Glutamatergic neuron (in vitro differentiated cells): Measurements from ENCODE around the gene NOBOX. TPM values are rescaled to one million over a fixed set of nuclear protein-coding genes. Genes with fewer than 3 reads are reported as not detected.
"Not testable (repeated sequence)": the region's sequence is repeated elsewhere in the genome, so short reads cannot be mapped to it uniquely, and the experiment has no call there.

ENCODE experiments used
- DNase-seq: peaks from one replicate; pipeline ENCODE4 v3.0.0; 2022
- H3K27ac Mint-ChIP-seq: one replicate; pipeline ENCODE4 v1.8.0; 2020; ENCODE audit warnings: mild to moderate bottlenecking, mixed read lengths, inconsistent platforms; ENCODE audit not compliant: unreplicated experiment
- H3K27me3 Mint-ChIP-seq: one replicate; pipeline ENCODE4 v1.8.0; 2020; ENCODE audit warnings: mild to moderate bottlenecking, moderate library complexity, mixed read lengths, inconsistent platforms; ENCODE audit not compliant: unreplicated experiment
- H3K36me3 Mint-ChIP-seq: one replicate; pipeline ENCODE4 v1.8.0; 2020; ENCODE audit warnings: mild to moderate bottlenecking, mixed read lengths, inconsistent platforms; ENCODE audit not compliant: unreplicated experiment
- H3K4me1 Mint-ChIP-seq: one replicate; pipeline ENCODE4 v1.8.0; 2020; ENCODE audit warnings: mild to moderate bottlenecking, low read depth, mixed read lengths, inconsistent platforms; ENCODE audit not compliant: unreplicated experiment
- H3K4me3 Mint-ChIP-seq: one replicate; pipeline ENCODE4 v1.8.0; 2020; ENCODE audit warnings: mild to moderate bottlenecking, mixed read lengths, inconsistent platforms; ENCODE audit not compliant: unreplicated experiment
- H3K9me3 Mint-ChIP-seq: one replicate; pipeline ENCODE4 v1.8.0; 2020; ENCODE audit warnings: mild to moderate bottlenecking, moderate library complexity, mixed read lengths, inconsistent platforms; ENCODE audit not compliant: unreplicated experiment
- total RNA-seq: library from RNA; stranded (reverse); fragmentation: NEBNext Ultra II Directional; extraction: Animal tissue kit (Norgen Biotek cat#: 25700); gene quantifications from one replicate; pipeline ENCODE4 v1.2.1, GENCODE V29; 2021; ENCODE audit not compliant: unreplicated experiment
- TF ChIP-seq, protein P1 (sequence below): fragments of 200-600 bp; sonication (generic); IDR thresholded peaks from one replicate; pipeline ENCODE4 v1.5.0; 2021; ENCODE audit not compliant: partially characterized antibody, unreplicated experiment

Gene NOBOX
- total RNA-seq, 1 donor from 2014 or later = not detected

DNA sequence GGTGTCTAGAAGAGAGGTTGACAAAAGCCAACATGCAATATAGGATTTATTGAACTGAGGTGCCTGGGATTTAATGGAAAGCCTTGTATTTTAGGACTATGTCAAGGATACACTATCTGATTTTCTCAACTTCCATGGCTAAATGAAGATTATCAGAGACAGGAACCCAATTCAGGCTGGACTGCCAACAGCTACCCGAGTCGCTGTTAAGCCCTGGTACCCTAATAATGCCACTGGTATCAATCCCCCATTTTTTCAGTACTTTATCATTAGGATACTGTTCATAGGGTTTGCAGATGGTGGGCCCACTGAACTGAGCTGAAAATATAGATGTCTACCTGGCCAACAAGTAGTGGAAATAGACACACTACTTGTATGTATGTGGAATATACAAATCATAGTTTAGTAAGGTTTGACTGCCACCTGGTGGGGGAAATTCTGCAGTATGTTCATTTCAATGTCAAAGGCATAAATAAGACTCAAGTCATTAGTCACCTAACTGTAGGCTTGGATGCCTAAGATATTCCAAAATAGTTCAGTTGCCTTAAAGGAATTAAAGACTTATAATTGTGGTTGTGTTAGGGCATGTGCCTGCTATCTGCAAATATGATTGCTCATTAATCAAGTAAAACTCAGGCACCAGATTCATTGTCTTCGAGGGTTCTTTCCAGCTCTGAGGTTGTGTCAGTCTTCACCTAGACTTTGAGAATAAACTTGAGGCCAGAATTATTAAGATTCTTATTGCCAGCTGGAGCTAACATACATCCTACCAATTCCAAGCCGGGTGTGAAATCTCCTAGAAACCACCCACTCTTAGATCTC, 34.1 kb upstream of the NOBOX start:
- H3K27ac Mint-ChIP-seq = no peak overlapping the region
- no peaks in the 10 kb centered on the region for H3K9me3 Mint-ChIP-seq
- TF ChIP-seq, protein P1, sequence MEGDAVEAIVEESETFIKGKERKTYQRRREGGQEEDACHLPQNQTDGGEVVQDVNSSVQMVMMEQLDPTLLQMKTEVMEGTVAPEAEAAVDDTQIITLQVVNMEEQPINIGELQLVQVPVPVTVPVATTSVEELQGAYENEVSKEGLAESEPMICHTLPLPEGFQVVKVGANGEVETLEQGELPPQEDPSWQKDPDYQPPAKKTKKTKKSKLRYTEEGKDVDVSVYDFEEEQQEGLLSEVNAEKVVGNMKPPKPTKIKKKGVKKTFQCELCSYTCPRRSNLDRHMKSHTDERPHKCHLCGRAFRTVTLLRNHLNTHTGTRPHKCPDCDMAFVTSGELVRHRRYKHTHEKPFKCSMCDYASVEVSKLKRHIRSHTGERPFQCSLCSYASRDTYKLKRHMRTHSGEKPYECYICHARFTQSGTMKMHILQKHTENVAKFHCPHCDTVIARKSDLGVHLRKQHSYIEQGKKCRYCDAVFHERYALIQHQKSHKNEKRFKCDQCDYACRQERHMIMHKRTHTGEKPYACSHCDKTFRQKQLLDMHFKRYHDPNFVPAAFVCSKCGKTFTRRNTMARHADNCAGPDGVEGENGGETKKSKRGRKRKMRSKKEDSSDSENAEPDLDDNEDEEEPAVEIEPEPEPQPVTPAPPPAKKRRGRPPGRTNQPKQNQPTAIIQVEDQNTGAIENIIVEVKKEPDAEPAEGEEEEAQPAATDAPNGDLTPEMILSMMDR = peak; percentile 75
- no peaks in the 10 kb centered on the region for H3K27me3 Mint-ChIP-seq
- H3K36me3 Mint-ChIP-seq = no peaks in the 10 kb centered on the region
- peaks cover 4% of the 10 kb centered on the region for H3K4me1 Mint-ChIP-seq
- peak; percentile 58 for DNase-seq
- no peak overlapping the region for H3K4me3 Mint-ChIP-seq

DNA sequence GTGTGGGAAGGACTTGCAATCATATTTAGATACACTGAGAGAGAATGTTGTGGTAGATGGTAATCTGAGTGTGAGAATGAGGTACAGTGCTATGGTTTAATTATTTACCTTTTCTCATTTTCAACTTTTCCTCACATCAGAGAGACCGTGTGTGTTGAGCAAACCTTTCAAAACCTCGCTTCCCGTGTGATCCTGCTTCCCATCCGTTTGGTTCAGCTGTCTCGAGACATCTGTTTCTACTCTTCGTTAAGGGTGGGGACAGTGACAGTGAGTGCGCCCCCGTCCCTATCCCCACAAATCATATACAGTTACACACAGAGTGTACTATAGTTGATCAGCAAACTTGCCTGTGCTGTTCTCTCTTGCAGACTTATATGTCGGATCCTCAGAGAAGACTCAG, 33.0 kb upstream of the NOBOX start:
- Mint-ChIP-seq H3K4me1 (peaks cover 4% of the 10 kb centered on the region), H3K36me3 (no peaks in the 10 kb centered on the region), H3K27me3 (no peaks in the 10 kb centered on the region), H3K9me3 (no peaks in the 10 kb centered on the region), H3K4me3 (no peak overlapping the region), H3K27ac (no peak overlapping the region)
- no peak for DNase-seq
- TF ChIP-seq, protein P1 = no peak

DNA sequence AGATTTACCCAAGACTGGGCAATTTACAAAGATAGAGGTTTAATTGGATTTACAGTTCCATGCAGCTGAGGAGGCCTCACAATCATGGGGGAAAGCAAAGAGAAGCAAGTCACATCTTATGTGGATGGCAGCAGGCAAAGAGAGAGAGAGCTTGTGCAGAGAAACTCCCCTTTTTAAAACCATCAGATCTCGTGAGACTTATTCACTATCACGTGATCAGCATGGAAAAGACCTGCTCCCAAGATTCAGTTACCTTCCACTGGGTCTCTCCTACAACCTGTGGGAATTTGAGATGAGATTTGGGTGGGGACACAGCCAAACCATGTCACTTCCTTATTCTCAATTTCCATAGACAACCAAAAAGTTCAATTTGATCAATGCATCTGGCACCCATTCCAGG, 24.9 kb upstream of the NOBOX start:
- no peak for DNase-seq

DNA sequence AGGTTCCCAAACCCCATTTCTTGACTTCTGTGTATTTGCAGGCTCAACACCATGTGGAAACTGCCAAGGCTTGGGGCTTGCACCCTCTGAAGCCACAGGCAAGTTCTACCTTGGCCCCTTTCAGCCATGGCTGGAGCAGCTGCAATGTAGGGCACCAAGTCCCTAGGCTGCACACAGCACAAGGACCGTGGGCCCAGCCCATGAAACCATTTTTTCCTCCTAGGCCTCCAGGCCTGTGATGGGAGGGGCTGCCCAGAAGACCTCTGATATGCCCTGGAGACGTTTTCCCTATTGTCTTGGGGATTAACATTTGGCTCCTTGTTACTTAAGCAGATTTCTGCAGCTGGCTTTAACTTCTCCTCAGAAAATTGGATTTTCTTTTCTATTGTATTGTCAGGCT, 24.0 kb upstream of the NOBOX start:
- H3K4me1 Mint-ChIP-seq, DNase-seq, H3K27ac Mint-ChIP-seq, H3K9me3 Mint-ChIP-seq, H3K4me3 Mint-ChIP-seq, H3K27me3 Mint-ChIP-seq: not testable (repeated sequence)
- peaks cover 21% of the 10 kb centered on the region for H3K36me3 Mint-ChIP-seq

More for the DNA sequence above, 24.9 kb upstream of the NOBOX start:
- Mint-ChIP-seq H3K4me1 (no peaks in the 10 kb centered on the region), H3K4me3 (no peak overlapping the region), H3K27ac (no peak overlapping the region), H3K36me3 (peaks cover 21% of the 10 kb centered on the region), H3K27me3 (peaks cover 7% of the 10 kb centered on the region), H3K9me3 (peaks cover 9% of the 10 kb centered on the region)
- TF ChIP-seq, protein P1 = no peak

DNA sequence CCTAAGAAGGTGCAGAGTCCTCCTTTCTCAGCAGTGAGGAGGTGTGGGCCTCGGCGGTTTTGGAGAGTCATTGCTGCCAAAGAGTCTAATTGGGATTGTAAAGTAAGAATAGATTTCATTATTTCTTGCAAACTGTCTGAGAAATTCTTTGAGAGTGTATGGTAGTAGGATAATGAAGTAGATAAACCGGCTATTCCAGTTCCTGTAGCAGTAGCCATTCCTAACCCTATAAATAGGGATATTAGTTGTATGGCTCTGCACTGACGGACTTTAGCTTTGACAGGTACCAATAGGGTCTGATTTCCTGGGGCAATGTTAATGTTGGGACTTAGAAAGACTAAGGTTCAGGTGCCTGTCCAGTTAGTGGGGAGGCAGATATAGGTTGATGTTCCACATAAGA, 15.4 kb upstream of the NOBOX start:
- H3K27me3 Mint-ChIP-seq, H3K27ac Mint-ChIP-seq, H3K4me3 Mint-ChIP-seq, DNase-seq, H3K36me3 Mint-ChIP-seq, H3K9me3 Mint-ChIP-seq, H3K4me1 Mint-ChIP-seq: not testable (repeated sequence)

DNA sequence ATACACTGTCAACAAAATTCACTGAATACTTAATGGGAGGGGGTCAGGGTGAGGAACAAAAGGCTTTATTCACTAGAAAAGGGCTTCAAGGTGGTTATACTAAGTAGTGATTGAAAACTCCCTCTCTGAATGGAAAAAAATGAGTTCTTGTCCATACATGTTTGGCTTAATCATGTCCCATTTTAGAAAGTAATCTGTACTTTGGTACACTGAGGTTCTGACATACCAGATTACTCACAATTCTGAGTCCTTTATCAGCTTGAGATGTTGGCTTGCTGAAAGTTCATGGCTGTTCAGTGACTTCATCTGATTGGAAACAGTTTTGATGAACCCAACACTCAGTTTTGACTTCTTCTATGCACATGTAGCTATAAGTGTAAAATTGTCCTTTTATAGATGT, 12.8 kb upstream of the NOBOX start:
- no peaks in the 10 kb centered on the region for H3K36me3 Mint-ChIP-seq

More for the DNA sequence above, 12.8 kb upstream of the NOBOX start:
- H3K4me3 Mint-ChIP-seq = no peak overlapping the region
- no peaks in the 10 kb centered on the region for H3K27me3 Mint-ChIP-seq
- no peak for DNase-seq
- TF ChIP-seq, protein P1 = no peak
- H3K4me1 Mint-ChIP-seq = no peaks in the 10 kb centered on the region
- H3K27ac Mint-ChIP-seq = no peak overlapping the region
- peaks cover 3% of the 10 kb centered on the region for H3K9me3 Mint-ChIP-seq
